Activated naive CD8-positive, alpha-beta T cell treated with anti-CD3 and anti-CD28 coated beads, Interleukin-2, amount 50 U/mL, for 24 hours (primary cell): ENCODE results near the gene MGAM2.
A peak's percentile ranks its signal among the peaks of the same experiment; 100 is the strongest.

Experiments used
- ATAC-seq: fragments of 150-1000 bp; cut with Tn5 transposase; one replicate; pipeline ENCODE4 v1.10.0; 2021
- DNase-seq: peaks from one replicate; pipeline ENCODE4 v3.0.0; 2021
- H3K27ac Mint-ChIP-seq: one replicate; pipeline ENCODE4 v1.8.0; 2021; ENCODE audit warnings: mild to moderate bottlenecking, mixed read lengths
- H3K27me3 Mint-ChIP-seq: one replicate; pipeline ENCODE4 v1.8.0; 2021; ENCODE audit warnings: mixed read lengths
- H3K36me3 Mint-ChIP-seq: one replicate; pipeline ENCODE4 v1.8.0; 2021; ENCODE audit warnings: low read depth, mixed read lengths
- H3K4me1 Mint-ChIP-seq: one replicate; pipeline ENCODE4 v1.8.0; 2021; ENCODE audit warnings: mixed read lengths
- H3K4me3 Mint-ChIP-seq: one replicate; pipeline ENCODE4 v1.8.0; 2021; ENCODE audit warnings: mild to moderate bottlenecking, moderate library complexity, mixed read lengths
- H3K9me3 Mint-ChIP-seq: one replicate; pipeline ENCODE4 v1.8.0; 2021; ENCODE audit warnings: mixed read lengths

The MGAM2 gene

DNA sequence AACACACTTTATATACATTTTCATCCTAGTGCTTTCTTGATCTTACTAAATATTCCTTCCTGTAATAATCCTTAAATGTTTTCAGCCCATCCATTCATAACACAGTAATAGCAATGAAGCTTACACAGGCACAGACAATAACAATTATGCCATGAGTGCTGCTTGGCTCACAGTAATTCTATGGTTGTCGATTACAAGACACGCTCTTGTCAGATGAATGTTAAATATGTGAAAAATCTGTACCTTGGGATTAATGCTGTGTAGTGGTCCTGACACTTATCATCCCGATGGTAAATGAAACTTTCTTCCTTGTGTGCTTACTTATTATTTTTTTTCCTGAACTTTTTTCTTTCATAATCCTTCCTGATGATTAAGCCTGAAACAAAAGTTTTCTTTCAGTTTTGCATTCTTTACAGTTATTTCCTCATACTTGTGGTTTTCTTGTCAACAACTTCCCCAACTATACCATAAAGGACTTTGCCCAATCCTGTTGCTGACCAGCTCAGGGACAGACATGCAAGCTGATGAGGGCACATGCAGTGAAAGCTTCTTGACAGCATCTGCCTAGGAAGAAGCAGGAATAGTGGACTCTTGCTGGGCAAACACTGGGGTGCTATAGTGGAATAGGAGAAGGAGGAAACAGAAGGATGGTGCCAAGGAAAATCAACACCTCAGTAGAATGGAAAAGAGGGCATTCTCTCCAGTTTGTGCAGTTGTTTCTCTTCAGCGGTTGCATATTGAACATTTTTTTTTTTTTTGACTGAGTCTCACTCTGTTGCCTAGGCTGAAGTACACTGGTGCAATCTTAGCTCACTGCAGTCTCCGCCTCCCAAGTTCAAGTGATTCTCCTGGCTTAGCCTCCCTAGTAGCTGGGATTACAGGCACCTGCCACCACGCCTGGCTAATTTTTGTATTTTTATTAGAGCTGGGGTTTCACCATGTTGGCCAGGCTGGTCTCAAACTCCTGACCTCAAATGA is 6.7 kb upstream of the MGAM2 start:
- Mint-ChIP-seq H3K9me3 (no peaks in the 10 kb centered on the region), H3K4me1 (no peaks in the 10 kb centered on the region), H3K27ac (no peak overlapping the region), H3K36me3 (no peaks in the 10 kb centered on the region), H3K27me3 (peaks cover 2% of the 10 kb centered on the region), H3K4me3 (no peak overlapping the region)
- ATAC-seq = no peak
- DNase-seq = no peak

DNA sequence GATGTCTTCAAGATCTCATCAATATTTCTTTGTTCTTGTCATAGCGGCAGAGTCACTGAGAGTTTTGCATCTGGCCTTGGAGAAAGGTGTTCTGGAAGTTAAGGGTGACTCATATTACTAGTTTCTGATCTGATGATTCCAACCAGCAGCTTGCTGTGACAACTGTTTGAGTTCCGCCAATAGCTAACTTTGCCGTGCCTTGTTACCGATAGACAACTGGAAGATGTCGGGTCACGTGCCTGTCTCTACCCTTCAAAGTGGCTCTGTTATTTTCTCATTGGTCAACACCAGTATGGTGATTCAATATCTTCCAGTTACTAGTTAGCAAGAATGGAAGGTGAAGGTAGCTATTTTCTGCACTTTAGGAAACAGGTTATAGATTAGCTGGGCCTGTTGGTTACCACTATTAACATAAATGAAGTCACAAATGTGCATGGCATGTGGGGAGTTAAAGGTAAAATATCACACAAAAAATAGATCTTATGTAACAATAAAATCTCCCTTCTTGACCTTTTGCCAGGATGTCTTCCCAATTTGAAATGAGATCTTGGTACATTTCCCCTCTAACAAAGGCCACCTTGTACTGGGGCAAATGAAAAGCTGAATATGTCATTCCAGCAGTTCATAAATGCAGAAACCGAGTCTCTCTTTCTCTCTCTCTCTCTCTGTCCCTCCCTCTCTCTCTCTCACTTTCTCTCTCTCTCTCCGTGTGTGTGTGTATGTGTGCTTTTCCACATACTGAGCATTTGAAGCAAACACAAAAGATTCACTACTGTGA is 2.6 kb upstream of the MGAM2 start:
- no peak for ATAC-seq
- Mint-ChIP-seq H3K9me3 (no peaks in the 10 kb centered on the region), H3K4me1 (no peaks in the 10 kb centered on the region), H3K27me3 (peaks cover 5% of the 10 kb centered on the region), H3K4me3 (no peak overlapping the region), H3K27ac (no peak overlapping the region), H3K36me3 (no peaks in the 10 kb centered on the region)
- DNase-seq = no peak

DNA sequence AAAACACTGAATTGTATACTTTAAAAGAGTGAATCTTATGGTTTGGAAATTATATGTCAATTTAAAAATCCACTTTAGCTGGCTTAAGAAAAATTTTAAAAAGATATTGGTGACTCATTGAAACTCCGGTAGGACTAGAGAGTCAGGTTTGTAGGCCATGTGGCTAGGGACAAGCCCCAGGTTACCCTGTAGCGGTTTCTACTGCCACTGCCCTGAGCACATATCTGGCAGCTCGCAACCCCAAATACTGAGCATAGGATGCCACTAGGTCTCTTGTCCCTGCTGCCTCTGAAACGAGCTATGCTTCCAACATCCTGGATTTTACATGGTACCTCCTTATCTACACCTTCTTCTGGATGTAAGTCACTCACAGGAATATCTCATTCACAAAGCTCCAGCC is 1.4 kb upstream of the MGAM2 start:
- Mint-ChIP-seq H3K4me1 (no peaks in the 10 kb centered on the region), H3K27ac (no peak overlapping the region), H3K27me3 (peaks cover 5% of the 10 kb centered on the region), H3K4me3 (no peak overlapping the region), H3K9me3 (no peaks in the 10 kb centered on the region), H3K36me3 (no peaks in the 10 kb centered on the region)
- DNase-seq (no peak), ATAC-seq (no peak)

DNA sequence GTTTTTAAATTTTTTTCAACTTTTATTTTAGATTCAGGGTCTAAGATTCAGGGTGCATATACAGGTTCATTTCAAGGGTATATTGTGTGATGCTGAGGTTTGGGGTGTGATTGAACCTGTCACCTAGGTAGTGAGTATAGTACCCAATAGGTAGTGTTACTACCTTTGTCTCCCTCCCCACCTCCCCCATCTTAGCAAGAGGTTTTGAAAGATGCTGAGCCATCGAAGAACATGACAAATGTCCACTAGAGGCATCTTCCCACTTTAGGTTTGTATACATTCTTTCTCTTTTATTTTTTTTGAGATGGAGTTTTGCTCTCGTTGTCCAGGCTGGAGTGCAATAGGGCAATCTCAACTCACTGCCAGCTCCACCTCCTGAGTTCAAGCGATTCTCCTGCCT is 880 bp upstream of the MGAM2 start:
- Mint-ChIP-seq H3K4me1 (no peaks in the 10 kb centered on the region), H3K4me3 (no peak overlapping the region), H3K27ac (no peak overlapping the region), H3K9me3 (no peaks in the 10 kb centered on the region), H3K36me3 (no peaks in the 10 kb centered on the region), H3K27me3 (peaks cover 5% of the 10 kb centered on the region)
- ATAC-seq (no peak), DNase-seq (no peak)

DNA sequence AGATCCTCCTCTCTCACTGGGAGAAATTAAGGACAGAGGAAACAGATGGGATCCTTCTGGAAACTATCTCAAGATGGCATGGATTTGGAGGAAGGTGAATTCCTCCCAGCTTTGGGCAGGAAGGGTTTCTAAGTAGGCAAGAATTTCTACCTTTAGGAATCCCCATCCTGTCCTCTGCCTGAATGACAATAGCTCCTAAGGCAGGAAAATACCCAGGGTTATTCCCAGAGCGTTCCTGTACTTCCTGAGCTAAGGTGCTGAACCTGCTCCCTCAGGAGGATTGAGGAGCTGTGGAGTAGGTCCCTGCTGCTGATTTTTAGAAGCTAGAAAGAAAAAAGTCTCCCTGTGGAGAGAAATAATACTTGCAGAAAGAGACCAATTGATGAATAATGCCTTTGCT is 568 bp downstream of the MGAM2 start:
- Mint-ChIP-seq H3K4me1 (no peaks in the 10 kb centered on the region), H3K27ac (no peak overlapping the region), H3K4me3 (no peak overlapping the region), H3K27me3 (peaks cover 5% of the 10 kb centered on the region), H3K36me3 (no peaks in the 10 kb centered on the region), H3K9me3 (no peaks in the 10 kb centered on the region)
- ATAC-seq (no peak), DNase-seq (no peak)

- DNase-seq (no peak), ATAC-seq (no peak)
- Mint-ChIP-seq H3K4me1 (no peaks in the 10 kb centered on the region), H3K9me3 (no peaks in the 10 kb centered on the region), H3K4me3 (no peak overlapping the region), H3K27ac (no peak overlapping the region), H3K27me3 (peaks cover 3% of the 10 kb centered on the region), H3K36me3 (no peaks in the 10 kb centered on the region)
Observed at GRCh38 chr7:142114207-142114606, 2.7 kb downstream of the MGAM2 start.

DNA sequence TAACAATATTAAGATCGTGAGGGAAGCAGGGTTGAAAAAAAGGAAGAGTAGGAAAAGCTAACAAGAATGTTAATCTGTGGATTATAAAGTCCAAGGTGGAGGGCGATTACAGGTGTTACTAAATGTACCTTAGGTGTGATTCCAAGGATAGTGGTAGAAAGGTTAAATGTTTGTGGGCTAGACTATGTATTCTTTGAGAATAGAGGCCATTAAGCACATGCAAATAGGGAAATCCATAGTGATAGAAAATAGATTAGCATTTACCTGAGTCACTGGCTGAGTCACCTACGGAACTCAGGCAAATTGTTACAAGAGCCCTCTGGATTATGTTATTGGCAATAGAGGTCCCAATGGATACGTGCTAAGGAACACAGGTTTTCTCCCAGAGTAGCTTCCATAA is 9.0 kb downstream of the MGAM2 start:
- no peak for ATAC-seq
- H3K4me1 Mint-ChIP-seq = no peaks in the 10 kb centered on the region

GRCh38 chr7:142123184-142123583 is 11.7 kb downstream of the MGAM2 start:
- DNase-seq = no peak
- Mint-ChIP-seq H3K4me1 (no peaks in the 10 kb centered on the region), H3K4me3 (no peak overlapping the region), H3K27me3 (peaks cover 5% of the 10 kb centered on the region), H3K36me3 (peaks cover 1% of the 10 kb centered on the region), H3K9me3 (no peaks in the 10 kb centered on the region), H3K27ac (no peak overlapping the region)
- no peak for ATAC-seq

More for the DNA sequence above, 9.0 kb downstream of the MGAM2 start:
- no peak for DNase-seq
- no peak overlapping the region for H3K27ac Mint-ChIP-seq
- peaks cover 1% of the 10 kb centered on the region for H3K36me3 Mint-ChIP-seq
- no peaks in the 10 kb centered on the region for H3K9me3 Mint-ChIP-seq
- no peak overlapping the region for H3K4me3 Mint-ChIP-seq
- peaks cover 2% of the 10 kb centered on the region for H3K27me3 Mint-ChIP-seq

DNA sequence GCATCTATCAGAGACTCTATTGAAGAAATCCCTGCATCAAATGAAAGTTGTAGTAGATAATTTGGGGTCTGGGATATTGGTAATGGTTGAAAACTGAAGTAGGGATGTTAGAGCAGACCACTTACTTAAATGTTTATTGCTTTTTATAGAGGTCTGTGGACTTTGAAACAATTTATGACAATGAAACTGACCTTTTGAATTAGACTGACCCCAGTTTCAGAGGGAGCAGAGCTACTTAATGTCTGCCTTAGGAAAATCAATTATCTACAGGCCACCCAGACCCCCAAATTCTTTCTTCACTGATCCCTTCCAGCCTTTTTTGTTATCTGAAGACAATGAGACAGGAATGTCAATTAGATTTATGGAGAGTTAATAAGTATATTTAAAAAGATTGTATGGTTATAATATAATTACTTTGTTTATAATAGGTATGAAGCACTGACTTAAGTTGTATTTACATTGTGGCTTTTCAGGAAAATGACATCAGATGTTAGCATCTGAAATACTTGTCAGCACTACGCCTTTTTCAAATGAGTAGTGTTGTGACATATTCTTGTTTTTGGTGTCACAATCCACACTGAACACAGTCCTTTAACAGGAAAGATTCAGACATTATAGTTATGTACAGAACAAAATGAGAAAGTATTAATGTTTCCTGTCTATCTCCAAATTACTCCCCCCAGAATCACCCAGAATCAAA is 13.9 kb downstream of the MGAM2 start:
- Mint-ChIP-seq H3K4me1 (no peaks in the 10 kb centered on the region), H3K4me3 (no peak overlapping the region)

GRCh38 chr7:142130267-142130666 is 18.7 kb downstream of the MGAM2 start:
- H3K4me1 Mint-ChIP-seq = no peaks in the 10 kb centered on the region
- no peak overlapping the region for H3K27ac Mint-ChIP-seq
- no peak for ATAC-seq

More for the DNA sequence above, 13.9 kb downstream of the MGAM2 start:
- DNase-seq = no peak
- no peaks in the 10 kb centered on the region for H3K9me3 Mint-ChIP-seq
- H3K27ac Mint-ChIP-seq = no peak overlapping the region
- ATAC-seq = no peak
- H3K36me3 Mint-ChIP-seq = peaks cover 1% of the 10 kb centered on the region
- peaks cover 6% of the 10 kb centered on the region for H3K27me3 Mint-ChIP-seq

DNA sequence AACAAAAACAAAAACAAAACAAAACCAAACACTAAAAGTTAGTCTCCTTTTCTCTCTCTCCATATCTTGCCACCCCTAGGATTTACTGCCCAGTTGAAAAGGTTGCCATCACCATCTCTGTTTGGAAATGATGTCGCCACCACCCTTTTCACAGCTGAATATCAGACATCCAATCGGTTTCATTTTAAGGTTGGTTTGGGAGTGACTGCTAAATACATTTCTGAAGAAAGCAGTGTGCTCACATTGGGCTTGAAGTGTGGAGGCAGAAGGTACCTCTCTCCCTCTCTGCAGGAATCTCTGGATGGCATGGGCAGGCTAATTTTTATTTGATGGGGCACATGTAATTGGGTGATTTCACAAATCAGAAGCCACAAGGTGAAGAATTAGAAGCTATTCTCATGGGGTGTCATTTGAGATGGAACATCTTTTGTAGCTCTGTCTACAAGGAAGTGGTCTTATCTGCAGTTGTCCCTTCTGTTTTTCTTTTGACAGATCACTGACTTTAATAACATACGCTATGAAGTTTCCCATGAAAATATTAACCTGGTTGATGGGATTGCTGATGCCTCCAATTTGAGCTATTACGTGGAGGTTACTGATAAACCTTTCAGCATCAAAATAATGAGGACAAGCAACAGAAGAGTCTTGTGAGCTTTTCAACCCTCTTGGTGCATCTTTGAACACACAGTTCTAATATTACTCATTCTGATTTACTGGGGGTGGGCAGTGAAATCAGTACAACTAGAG is 20.1 kb downstream of the MGAM2 start:
- no peaks in the 10 kb centered on the region for H3K4me1 Mint-ChIP-seq
- ATAC-seq (peak; percentile 20), DNase-seq (no peak)

More at GRCh38 chr7:142130267-142130666, 18.7 kb downstream of the MGAM2 start:
- no peak overlapping the region for H3K4me3 Mint-ChIP-seq
- H3K9me3 Mint-ChIP-seq = no peaks in the 10 kb centered on the region
- no peak for DNase-seq
- no peaks in the 10 kb centered on the region for H3K36me3 Mint-ChIP-seq
- peaks cover 6% of the 10 kb centered on the region for H3K27me3 Mint-ChIP-seq

GRCh38 chr7:142133731-142134148 is 22.2 kb downstream of the MGAM2 start:
- Mint-ChIP-seq H3K27me3 (peaks cover 2% of the 10 kb centered on the region), H3K36me3 (no peaks in the 10 kb centered on the region), H3K27ac (no peak overlapping the region), H3K4me1 (no peaks in the 10 kb centered on the region), H3K4me3 (no peak overlapping the region), H3K9me3 (no peaks in the 10 kb centered on the region)
- ATAC-seq = no peak
- no peak for DNase-seq

More for the DNA sequence above, 20.1 kb downstream of the MGAM2 start:
- no peaks in the 10 kb centered on the region for H3K36me3 Mint-ChIP-seq
- no peak overlapping the region for H3K27ac Mint-ChIP-seq
- H3K4me3 Mint-ChIP-seq = no peak overlapping the region
- peaks cover 4% of the 10 kb centered on the region for H3K27me3 Mint-ChIP-seq
- H3K9me3 Mint-ChIP-seq = no peaks in the 10 kb centered on the region

DNA sequence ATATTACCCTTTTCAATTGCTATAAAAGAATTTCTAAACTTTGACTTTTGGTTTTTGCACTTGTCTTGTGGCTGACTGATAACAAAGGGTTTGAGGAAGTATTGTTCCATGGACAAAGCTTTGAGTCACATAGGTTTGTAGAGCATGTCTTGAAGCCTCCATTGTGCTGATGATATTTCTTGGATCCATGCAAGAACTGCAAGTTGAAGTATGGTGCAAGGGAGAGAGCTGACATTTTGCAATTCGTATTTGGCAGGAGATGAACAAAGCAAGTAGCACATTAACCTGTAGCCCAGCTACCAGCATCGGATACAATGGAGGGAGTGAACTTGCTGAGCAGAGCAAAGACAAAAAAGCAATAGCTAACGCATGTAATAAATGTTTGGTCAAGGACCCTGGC is 23.4 kb downstream of the MGAM2 start:
- DNase-seq (no peak), ATAC-seq (no peak)
- Mint-ChIP-seq H3K4me3 (no peak overlapping the region), H3K36me3 (no peaks in the 10 kb centered on the region), H3K27me3 (peaks cover 2% of the 10 kb centered on the region), H3K4me1 (no peaks in the 10 kb centered on the region), H3K27ac (no peak overlapping the region), H3K9me3 (no peaks in the 10 kb centered on the region)

GRCh38 chr7:142138996-142139395 is 27.5 kb downstream of the MGAM2 start:
- Mint-ChIP-seq H3K36me3 (no peaks in the 10 kb centered on the region), H3K27ac (no peak overlapping the region), H3K27me3 (no peaks in the 10 kb centered on the region), H3K4me1 (no peaks in the 10 kb centered on the region), H3K9me3 (no peaks in the 10 kb centered on the region), H3K4me3 (no peak overlapping the region)
- DNase-seq = no peak
- ATAC-seq = no peak
